PC-9 (cell line): ENCODE results near the gene GLB1L. TPM values are rescaled to one million over a fixed set of nuclear protein-coding genes. Genes with fewer than 3 reads are reported as not detected.

ENCODE experiments used
- BruUV-seq: library from RNA; stranded (reverse); fragments of 400-500 nt; replicated peaks from 2 replicates; lab custom pipeline; 2021; lab: Mats Ljungman, UMichigan
- CTCF ChIA-PET: fragments of 300-600 bp; sonication (Branson Sonifier 250); formaldehyde crosslinking; loops from one replicate; lab custom pipeline; 2022; ENCODE audit warnings: antibody characterized with exemption; lab: Charles Lee
- POLR2A ChIA-PET: fragments of 300-600 bp; sonication (Branson Sonifier 250); formaldehyde crosslinking; loops from one replicate; lab custom pipeline; 2022; ENCODE audit warnings: antibody characterized with exemption; ENCODE audit not compliant: unreplicated experiment; lab: Charles Lee
- DNase-seq, 2 experiments: peaks; one replicate each; pipeline versions ENCODE4 v3.0.0 to v3.0.0-alpha.2; 2015 to 2022; ENCODE audit warnings: mixed read lengths in 1 of 2
- H2AFZ ChIP-seq: fragments of 200-600 bp; sonication (generic); 2 replicates; pipeline ENCODE4 v1.8.1; 2017; ENCODE audit warnings: antibody characterized with exemption
- H3F3A ChIP-seq: fragments of 200-600 bp; sonication (generic); 2 replicates; pipeline ENCODE4 v1.8.1; 2017; ENCODE audit warnings: antibody characterized with exemption, mild to moderate bottlenecking, low read depth; ENCODE audit not compliant: insufficient read depth
- H3K27ac ChIP-seq: fragments of 200-600 bp; sonication (generic); 2 replicates; pipeline ENCODE4 v1.6.1; 2016; ENCODE audit warnings: mixed run types
- H3K27me3 ChIP-seq: fragments of 200-600 bp; sonication (generic); 2 replicates; pipeline ENCODE4 v1.6.1; 2016; ENCODE audit warnings: low read depth, mixed run types; ENCODE audit not compliant: insufficient read depth
- H3K36me3 ChIP-seq: fragments of 200-600 bp; sonication (generic); 2 replicates; pipeline ENCODE4 v1.6.1; 2016; ENCODE audit warnings: low read depth, mixed run types
- H3K4me1 ChIP-seq: fragments of 200-600 bp; sonication (generic); replicated peaks from 2 replicates; pipeline ENCODE4 v1.6.1; 2016; ENCODE audit warnings: mixed run types; ENCODE audit not compliant: insufficient read depth
- H3K4me2 ChIP-seq: fragments of 200-600 bp; sonication (generic); 2 replicates; pipeline ENCODE4 v1.6.1; 2017; ENCODE audit warnings: mixed run types
- H3K4me3 ChIP-seq: fragments of 200-600 bp; sonication (generic); 2 replicates; pipeline ENCODE4 v1.6.1; 2016; ENCODE audit warnings: mixed run types
- H3K79me2 ChIP-seq: fragments of 200-600 bp; sonication (generic); 2 replicates; pipeline ENCODE4 v1.6.1; 2017; ENCODE audit warnings: low read depth, mixed run types
- H3K9me2 ChIP-seq: fragments of 200-600 bp; sonication (generic); 2 replicates; pipeline ENCODE4 v1.8.1; 2017; ENCODE audit warnings: mild to moderate bottlenecking; ENCODE audit not compliant: insufficient read depth
- H3K9me3 ChIP-seq: fragments of 200-600 bp; sonication (generic); 2 replicates; pipeline ENCODE4 v1.8.1; 2016; ENCODE audit warnings: low read depth; ENCODE audit not compliant: insufficient read depth
- H4K20me1 ChIP-seq: fragments of 200-600 bp; sonication (generic); 2 replicates; pipeline ENCODE4 v1.8.1; 2017; ENCODE audit not compliant: insufficient read depth
- EZH2 ChIP-seq: fragments of 200-600 bp; sonication (generic); IDR thresholded peaks from 2 replicates; pipeline ENCODE4 v1.8.0; 2017; ENCODE audit warnings: antibody characterized with exemption, low read depth
- intact Hi-C: fragments of 100-400 bp; cut with micrococcal nuclease; formaldehyde crosslinking; loops from one replicate; pipeline ENCODE4 v1.10.0; 2022; ENCODE audit not compliant: unreplicated experiment
- total RNA-seq: library from RNA; stranded (reverse); gene quantifications from 2 replicates; pipeline ENCODE4 v1.2.3, GENCODE V29; 2021
- TF ChIP-seq, protein P1 (sequence below): fragments of 200-600 bp; sonication (generic); conservative IDR thresholded peaks from 2 replicates; pipeline ENCODE4 v1.6.1; 2017; ENCODE audit warnings: mixed run types, antibody characterized with exemption, mild to moderate bottlenecking, moderate library complexity

GLB1L gene
- total RNA-seq, 1 experiment from 2014 or later, result 10.8 TPM

DNA sequence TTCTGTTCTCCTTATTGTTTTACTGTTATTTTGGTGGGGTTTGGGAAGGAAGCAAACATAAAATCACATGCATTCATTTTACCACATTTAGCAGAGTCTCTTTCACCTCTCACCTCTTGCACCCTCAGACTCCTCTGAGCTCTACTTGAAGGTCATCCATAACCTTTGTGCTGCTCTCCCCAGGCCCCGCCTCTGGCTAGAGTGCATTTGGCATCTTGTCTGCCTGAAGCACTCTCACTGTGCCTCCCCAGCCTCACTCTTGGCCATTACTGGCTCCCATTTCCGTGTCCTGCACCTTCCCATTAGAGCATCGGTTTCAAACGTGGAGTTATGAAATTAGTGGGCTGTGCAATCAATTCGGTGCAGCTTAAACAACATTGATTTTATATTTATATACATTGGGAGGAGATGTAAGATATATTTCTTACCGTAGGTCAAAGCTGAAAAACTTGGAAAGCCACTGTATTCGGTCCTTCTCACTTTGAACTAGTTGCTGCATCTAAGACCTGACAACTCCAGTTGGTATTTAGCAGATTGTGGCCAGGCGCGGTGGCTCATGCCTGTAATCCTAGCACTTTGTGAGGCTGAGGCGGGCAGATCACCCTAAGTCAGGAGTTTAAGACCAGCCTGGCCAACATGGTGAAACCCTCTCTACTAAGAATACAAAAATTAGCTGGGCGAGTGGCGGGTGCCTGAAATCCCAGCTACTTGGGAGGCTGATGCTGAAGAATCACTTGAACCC lies 45.6 kb downstream of the GLB1L start:
- BruUV-seq, result no TSS peak
- H3K27ac ChIP-seq, result no peak overlapping the region
- H3K9me3 ChIP-seq, result no peaks in the 10 kb centered on the region
- H3K4me2 ChIP-seq, result no peak overlapping the region
- intact Hi-C loops, result no loop called here
- TF ChIP-seq, protein P1, sequence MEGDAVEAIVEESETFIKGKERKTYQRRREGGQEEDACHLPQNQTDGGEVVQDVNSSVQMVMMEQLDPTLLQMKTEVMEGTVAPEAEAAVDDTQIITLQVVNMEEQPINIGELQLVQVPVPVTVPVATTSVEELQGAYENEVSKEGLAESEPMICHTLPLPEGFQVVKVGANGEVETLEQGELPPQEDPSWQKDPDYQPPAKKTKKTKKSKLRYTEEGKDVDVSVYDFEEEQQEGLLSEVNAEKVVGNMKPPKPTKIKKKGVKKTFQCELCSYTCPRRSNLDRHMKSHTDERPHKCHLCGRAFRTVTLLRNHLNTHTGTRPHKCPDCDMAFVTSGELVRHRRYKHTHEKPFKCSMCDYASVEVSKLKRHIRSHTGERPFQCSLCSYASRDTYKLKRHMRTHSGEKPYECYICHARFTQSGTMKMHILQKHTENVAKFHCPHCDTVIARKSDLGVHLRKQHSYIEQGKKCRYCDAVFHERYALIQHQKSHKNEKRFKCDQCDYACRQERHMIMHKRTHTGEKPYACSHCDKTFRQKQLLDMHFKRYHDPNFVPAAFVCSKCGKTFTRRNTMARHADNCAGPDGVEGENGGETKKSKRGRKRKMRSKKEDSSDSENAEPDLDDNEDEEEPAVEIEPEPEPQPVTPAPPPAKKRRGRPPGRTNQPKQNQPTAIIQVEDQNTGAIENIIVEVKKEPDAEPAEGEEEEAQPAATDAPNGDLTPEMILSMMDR, result no peak
- no peak for TF ChIP-seq EZH2
- H3K9me2 ChIP-seq, result no peaks in the 10 kb centered on the region
- DNase-seq, result no peak
- H3K4me3 ChIP-seq, result no peak overlapping the region
- H3K36me3 ChIP-seq, result no peaks in the 10 kb centered on the region
- no peaks in the 10 kb centered on the region for H3K27me3 ChIP-seq
- no peaks in the 10 kb centered on the region for H3F3A ChIP-seq
- ChIA-PET POLR2A (no interaction called here), CTCF (no interaction called here)
- H3K4me1 ChIP-seq, result no peaks in the 10 kb centered on the region
- no peaks in the 10 kb centered on the region for H3K79me2 ChIP-seq
- no peak overlapping the region for H2AFZ ChIP-seq
- H4K20me1 ChIP-seq, result no peaks in the 10 kb centered on the region

DNA sequence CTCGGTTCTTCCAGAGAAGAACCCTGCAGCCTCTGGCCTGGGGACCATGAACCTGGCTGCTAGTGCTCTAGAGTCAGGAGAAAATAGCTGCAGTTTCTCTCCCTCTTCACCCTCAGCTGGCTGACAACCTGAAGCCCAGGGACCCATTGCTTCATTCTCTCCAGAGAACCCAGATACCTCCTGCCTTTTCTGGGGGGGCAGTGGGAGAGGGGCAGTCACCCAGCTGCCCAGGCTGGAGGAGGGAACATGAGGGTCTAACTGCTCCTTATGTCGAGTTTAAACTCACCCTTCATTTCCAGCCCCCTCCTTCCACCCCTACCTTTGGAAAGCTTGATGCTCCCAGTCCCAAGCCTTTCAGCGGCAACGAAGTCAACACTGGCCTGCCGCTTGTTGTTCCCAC lies 46.3 kb downstream of the GLB1L start:
- H3K9me2 ChIP-seq, result no peaks in the 10 kb centered on the region
- no peaks in the 10 kb centered on the region for H3F3A ChIP-seq
- H3K27ac ChIP-seq, result no peak overlapping the region
- H3K36me3 ChIP-seq, result no peaks in the 10 kb centered on the region
- no peak for DNase-seq
- no peaks in the 10 kb centered on the region for H3K9me3 ChIP-seq
- intact Hi-C loops, result no loop called here
- no peaks in the 10 kb centered on the region for H3K27me3 ChIP-seq
- ChIA-PET POLR2A (no interaction called here), CTCF (no interaction called here)
- H3K4me3 ChIP-seq, result no peak overlapping the region
- TF ChIP-seq EZH2, result no peak
- TF ChIP-seq, protein P1, result no peak
- no TSS peak for BruUV-seq
- no peak overlapping the region for H3K4me2 ChIP-seq
- H4K20me1 ChIP-seq, result no peaks in the 10 kb centered on the region
- H3K4me1 ChIP-seq, result no peaks in the 10 kb centered on the region
- H3K79me2 ChIP-seq, result no peaks in the 10 kb centered on the region
- no peak overlapping the region for H2AFZ ChIP-seq

DNA sequence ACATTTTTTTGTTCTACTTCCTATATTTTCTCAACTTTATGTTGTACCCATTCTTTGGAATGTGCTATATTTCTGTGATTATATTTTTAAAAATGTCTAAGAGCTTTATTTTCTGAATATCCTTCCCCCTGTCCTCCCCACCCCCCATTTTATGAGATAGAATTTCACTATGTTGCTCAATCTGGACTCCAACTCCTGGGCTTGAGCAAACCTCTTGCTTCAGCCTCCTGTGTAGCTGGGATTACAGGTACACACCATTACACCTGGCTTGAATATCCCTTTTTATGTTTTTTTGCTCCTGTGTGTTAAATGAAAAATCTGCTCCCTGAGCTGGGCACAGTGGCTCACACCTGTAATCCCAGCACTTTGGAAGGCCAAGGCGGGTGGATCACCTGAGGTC lies 47.9 kb downstream of the GLB1L start:
- H3K4me3 ChIP-seq, result no peak overlapping the region
- H3K27ac ChIP-seq, result no peak overlapping the region
- no peaks in the 10 kb centered on the region for H3K9me3 ChIP-seq
- no peak overlapping the region for H3K4me2 ChIP-seq
- no peak overlapping the region for H2AFZ ChIP-seq
- H3K4me1 ChIP-seq, result no peaks in the 10 kb centered on the region
- intact Hi-C loops, result no loop called here
- no peaks in the 10 kb centered on the region for H3K36me3 ChIP-seq
- DNase-seq, result no peak
- ChIA-PET POLR2A (interaction anchor here (0.6 kb wide), 1 partner anchor 22 kb away, joined by 4 read pairs; the partner anchor contains the start of gene ABCB6), CTCF (no interaction called here)
- H4K20me1 ChIP-seq, result no peaks in the 10 kb centered on the region
- TF ChIP-seq EZH2, result no peak
- TF ChIP-seq, protein P1, result no peak
- 0 out of 2 replicates have a peak, but pooled peaks cover 5% of the 10 kb centered on the region for H3F3A ChIP-seq
- no peaks in the 10 kb centered on the region for H3K27me3 ChIP-seq
- H3K9me2 ChIP-seq, result no peaks in the 10 kb centered on the region
- no TSS peak for BruUV-seq
- H3K79me2 ChIP-seq, result no peaks in the 10 kb centered on the region
